Nephron progenitor cell (in vitro differentiated cells): ENCODE measurements around the gene ASB3.

ENCODE experiments used
- DNase-seq: peaks from one replicate; pipeline ENCODE4 v3.0.0; 2021
- H3K27ac Mint-ChIP-seq: 2 replicates; pipeline ENCODE4 v1.8.0; 2021; ENCODE audit warnings: mild to moderate bottlenecking, moderate library complexity, mixed read lengths
- H3K27me3 Mint-ChIP-seq: 2 replicates; pipeline ENCODE4 v1.8.0; 2021; ENCODE audit warnings: mild to moderate bottlenecking, low read depth, mixed read lengths; ENCODE audit not compliant: poor library complexity
- H3K36me3 Mint-ChIP-seq: 2 replicates; pipeline ENCODE4 v1.8.0; 2021; ENCODE audit warnings: low read depth, mixed read lengths
- H3K4me1 Mint-ChIP-seq: 2 replicates; pipeline ENCODE4 v1.8.0; 2021; ENCODE audit warnings: mixed read lengths
- H3K4me3 Mint-ChIP-seq: 2 replicates; pipeline ENCODE4 v1.8.0; 2021; ENCODE audit warnings: mild to moderate bottlenecking, moderate library complexity, mixed read lengths
- H3K9me3 Mint-ChIP-seq: 2 replicates; pipeline ENCODE4 v1.8.0; 2021; ENCODE audit warnings: mild to moderate bottlenecking, moderate library complexity, mixed read lengths
- TF ChIP-seq, protein P1 (sequence below): fragments of 200-600 bp; sonication (generic); IDR thresholded peaks from 2 replicates; pipeline ENCODE4 v1.5.0; 2021; ENCODE audit warnings: antibody characterized with exemption

Gene ASB3

DNA sequence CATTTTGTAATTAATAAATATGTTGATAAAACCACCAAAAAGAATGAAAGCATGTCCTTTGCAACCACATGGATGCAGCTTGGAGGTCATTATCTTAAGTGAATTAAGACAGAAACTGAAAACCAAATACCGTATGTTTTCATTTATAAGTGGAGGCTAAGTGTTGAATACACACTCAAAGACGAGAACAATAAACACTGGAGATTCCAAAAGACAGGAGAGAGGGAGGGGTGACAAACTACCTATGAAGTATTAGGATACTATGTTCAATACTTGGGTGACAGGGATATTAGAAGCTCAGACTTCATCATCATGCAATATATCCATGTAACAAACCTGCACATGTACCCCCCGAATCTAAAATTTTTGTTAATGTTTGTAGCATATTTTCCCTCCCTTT, 7.1 kb upstream of the ASB3 start:
- H3K4me1 Mint-ChIP-seq: peaks cover 4% of the 10 kb centered on the region
- TF ChIP-seq, protein P1, sequence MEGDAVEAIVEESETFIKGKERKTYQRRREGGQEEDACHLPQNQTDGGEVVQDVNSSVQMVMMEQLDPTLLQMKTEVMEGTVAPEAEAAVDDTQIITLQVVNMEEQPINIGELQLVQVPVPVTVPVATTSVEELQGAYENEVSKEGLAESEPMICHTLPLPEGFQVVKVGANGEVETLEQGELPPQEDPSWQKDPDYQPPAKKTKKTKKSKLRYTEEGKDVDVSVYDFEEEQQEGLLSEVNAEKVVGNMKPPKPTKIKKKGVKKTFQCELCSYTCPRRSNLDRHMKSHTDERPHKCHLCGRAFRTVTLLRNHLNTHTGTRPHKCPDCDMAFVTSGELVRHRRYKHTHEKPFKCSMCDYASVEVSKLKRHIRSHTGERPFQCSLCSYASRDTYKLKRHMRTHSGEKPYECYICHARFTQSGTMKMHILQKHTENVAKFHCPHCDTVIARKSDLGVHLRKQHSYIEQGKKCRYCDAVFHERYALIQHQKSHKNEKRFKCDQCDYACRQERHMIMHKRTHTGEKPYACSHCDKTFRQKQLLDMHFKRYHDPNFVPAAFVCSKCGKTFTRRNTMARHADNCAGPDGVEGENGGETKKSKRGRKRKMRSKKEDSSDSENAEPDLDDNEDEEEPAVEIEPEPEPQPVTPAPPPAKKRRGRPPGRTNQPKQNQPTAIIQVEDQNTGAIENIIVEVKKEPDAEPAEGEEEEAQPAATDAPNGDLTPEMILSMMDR: no peak
- no peak for DNase-seq
- no peaks in the 10 kb centered on the region for H3K9me3 Mint-ChIP-seq
- peaks cover 34% of the 10 kb centered on the region for H3K36me3 Mint-ChIP-seq
- no peaks in the 10 kb centered on the region for H3K27me3 Mint-ChIP-seq
- no peak overlapping the region for H3K27ac Mint-ChIP-seq
- no peak overlapping the region for H3K4me3 Mint-ChIP-seq

DNA sequence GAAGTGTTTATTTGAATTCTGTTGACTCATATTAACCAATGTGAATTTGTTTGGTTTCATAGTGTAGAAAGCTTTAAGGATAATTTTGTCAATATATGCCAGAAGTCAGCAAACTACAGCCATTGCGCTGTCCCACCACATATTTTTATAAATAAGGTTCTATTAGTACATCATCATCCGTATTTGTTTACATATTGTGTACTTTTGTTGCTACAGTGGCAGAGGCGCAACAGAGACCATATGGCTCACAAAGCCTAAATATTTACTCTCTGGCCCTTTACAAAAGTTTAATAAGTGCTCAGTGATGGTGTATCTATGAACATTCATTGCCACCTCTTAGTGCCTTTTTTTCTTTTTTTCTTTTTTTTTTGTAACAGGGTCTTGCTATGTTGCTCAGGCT, 6.5 kb upstream of the ASB3 start:
- H3K4me3 Mint-ChIP-seq: no peak overlapping the region
- H3K9me3 Mint-ChIP-seq: no peaks in the 10 kb centered on the region
- H3K4me1 Mint-ChIP-seq: peaks cover 10% of the 10 kb centered on the region
- H3K27ac Mint-ChIP-seq: no peak overlapping the region
- H3K36me3 Mint-ChIP-seq: peaks cover 34% of the 10 kb centered on the region
- DNase-seq: no peak
- H3K27me3 Mint-ChIP-seq: no peaks in the 10 kb centered on the region
- TF ChIP-seq, protein P1: no peak

DNA sequence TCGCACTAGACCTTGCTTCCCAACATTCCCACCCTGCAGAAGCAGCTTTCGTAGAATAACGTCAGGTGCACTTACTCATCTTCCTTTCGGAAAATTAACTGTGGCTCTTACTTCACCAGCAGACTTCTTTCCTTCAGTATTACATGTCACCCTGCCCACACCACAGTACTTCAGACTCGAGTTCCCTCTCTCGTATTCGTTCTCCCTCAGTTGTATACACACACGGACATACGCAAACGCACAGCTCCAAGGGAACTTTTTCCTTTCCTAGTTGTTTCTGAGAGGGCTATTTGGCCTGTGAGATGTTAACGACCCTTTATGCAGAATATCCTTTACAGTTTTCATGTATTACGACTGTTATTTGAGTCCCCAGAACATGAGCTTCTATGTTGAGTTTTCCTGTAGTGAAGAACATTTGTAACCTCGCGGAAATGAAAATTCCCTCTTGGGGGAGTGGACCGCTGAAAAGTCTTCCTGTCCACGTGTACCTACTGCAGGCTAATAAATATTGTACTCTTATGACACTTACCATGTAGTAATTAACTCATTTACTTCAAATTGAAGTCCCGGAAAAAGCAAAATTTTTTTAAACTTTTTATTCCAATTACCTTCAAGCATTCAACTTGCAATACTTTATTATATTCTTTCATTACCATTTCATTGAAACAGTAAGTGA, 999 bp upstream of the ASB3 start:
- Mint-ChIP-seq H3K27me3 (peaks cover 5% of the 10 kb centered on the region), H3K27ac (peak overlapping the region; percentile 99), H3K9me3 (no peaks in the 10 kb centered on the region), H3K4me1 (peaks cover 48% of the 10 kb centered on the region), H3K36me3 (peaks cover 7% of the 10 kb centered on the region), H3K4me3 (peak overlapping the region; percentile 98)
- TF ChIP-seq, protein P1: no peak
- no peak for DNase-seq

DNA sequence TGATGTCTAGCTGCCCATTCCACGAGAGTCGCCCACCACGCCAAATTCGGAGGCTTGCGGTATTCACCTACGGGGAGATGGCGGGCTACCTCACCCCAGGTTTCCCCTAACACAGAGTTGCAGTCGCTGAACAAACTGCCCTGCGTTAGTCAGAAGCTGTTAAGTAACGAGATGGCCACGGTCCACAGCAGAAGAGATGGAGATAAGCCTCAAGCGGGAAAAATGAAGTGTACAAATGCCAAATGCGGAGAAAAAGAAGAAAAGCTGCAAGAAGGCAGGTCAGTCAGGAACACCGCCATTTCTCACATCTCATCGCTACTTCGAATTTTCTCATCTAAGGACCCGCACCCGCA, 425 bp downstream of the ASB3 start:
- TF ChIP-seq, protein P1: no peak

DNA sequence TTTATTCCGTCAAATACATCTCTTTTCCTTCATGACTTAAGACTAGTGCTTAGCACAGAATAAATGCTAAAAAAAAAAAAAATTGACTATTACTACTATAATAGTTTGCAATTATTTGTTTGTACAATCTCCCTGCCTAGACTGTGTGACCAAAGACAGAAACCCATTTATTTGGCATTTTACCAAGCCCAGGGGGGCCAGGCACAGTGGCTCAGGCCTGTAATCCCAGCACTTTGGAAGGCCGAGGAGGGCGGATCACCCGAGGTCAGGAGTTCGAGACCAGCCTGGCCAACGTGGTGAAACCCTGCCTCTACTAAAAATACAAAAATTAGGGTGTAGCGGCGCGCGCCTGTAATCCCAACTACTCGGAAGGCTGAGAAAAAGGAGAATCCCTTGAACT, 1.4 kb downstream of the ASB3 start:
- Mint-ChIP-seq H3K4me1 (peaks cover 46% of the 10 kb centered on the region), H3K27ac (no peak overlapping the region), H3K9me3 (no peaks in the 10 kb centered on the region), H3K36me3 (peaks cover 17% of the 10 kb centered on the region), H3K4me3 (peak overlapping the region; percentile 98), H3K27me3 (peaks cover 5% of the 10 kb centered on the region)
- DNase-seq: no peak
- TF ChIP-seq, protein P1: no peak

More for the DNA sequence above, 425 bp downstream of the ASB3 start:
- peak; percentile 31 for DNase-seq
- Mint-ChIP-seq H3K4me1 (peaks cover 50% of the 10 kb centered on the region), H3K27ac (peak overlapping the region; percentile 100), H3K4me3 (peak overlapping the region; percentile 98), H3K27me3 (peaks cover 5% of the 10 kb centered on the region), H3K9me3 (no peaks in the 10 kb centered on the region), H3K36me3 (peaks cover 16% of the 10 kb centered on the region)

DNA sequence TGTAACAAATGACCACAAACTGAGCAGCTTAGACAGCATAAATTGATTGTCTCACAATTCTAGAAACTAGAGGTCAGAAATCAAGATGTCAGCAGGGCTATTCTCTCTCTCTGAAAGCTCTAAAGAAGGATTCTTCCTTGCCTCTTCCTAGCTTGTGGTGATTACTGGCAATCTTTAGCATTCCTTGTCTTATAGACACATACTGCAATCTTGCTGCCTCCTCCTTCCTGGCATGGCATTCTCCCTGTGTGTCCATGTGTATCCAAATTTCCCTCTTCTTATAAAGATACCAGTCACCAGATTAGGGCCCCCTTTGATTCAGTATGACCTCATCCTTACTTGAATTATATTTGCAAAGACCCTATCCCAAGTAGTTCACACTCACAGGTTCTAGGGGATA, 2.3 kb downstream of the ASB3 start:
- TF ChIP-seq, protein P1: no peak
- Mint-ChIP-seq H3K27ac (peak overlapping the region; percentile 5), H3K4me1 (peaks cover 46% of the 10 kb centered on the region), H3K4me3 (peak overlapping the region; percentile 98), H3K9me3 (no peaks in the 10 kb centered on the region), H3K36me3 (peaks cover 26% of the 10 kb centered on the region), H3K27me3 (peaks cover 5% of the 10 kb centered on the region)
- no peak for DNase-seq
